Measurements from ENCODE around the gene CDKN1B.
A peak's percentile ranks its signal among the peaks of the same experiment; 100 is the strongest.

The CDKN1B gene

DNA sequence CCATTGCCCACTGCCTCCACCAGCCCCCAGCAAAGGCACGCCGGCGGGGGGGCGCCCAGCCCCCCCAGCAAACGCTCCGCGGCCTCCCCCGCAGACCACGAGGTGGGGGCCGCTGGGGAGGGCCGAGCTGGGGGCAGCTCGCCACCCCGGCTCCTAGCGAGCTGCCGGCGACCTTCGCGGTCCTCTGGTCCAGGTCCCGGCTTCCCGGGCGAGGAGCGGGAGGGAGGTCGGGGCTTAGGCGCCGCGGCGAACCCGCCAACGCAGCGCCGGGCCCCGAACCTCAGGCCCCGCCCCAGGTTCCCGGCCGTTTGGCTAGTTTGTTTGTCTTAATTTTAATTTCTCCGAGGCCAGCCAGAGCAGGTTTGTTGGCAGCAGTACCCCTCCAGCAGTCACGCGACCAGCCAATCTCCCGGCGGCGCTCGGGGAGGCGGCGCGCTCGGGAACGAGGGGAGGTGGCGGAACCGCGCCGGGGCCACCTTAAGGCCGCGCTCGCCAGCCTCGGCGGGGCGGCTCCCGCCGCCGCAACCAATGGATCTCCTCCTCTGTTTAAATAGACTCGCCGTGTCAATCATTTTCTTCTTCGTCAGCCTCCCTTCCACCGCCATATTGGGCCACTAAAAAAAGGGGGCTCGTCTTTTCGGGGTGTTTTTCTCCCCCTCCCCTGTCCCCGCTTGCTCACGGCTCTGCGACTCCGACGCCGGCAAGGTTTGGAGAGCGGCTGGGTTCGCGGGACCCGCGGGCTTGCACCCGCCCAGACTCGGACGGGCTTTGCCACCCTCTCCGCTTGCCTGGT is at the start of gene CDKN1B:
CDKN1B (plus strand) TSS at position 576 of the 793 bp plus-strand sequence. CDS start 472 bp downstream, outside the sequence.
- peak; percentile 81 for DNase-seq (ENCODE audit: low read depth)

DNA sequence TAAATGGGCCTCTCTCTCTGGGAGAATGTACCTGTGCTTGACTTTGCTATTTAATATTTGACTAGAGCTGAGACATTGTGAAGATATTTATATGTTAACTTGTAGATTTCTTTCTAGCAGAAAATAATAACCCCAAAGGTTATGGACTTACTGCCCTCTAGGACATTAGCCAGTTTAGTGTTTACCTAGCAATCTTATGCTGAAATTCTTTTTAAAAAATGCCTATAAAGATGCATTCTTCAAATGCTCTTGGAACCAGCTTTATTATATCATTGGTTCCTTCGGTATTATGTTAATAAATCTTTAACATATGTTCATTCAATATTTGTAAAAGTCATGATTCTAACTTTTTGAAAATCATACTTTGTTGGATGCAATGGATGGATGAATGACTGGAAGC is 49.2 kb upstream of the CDKN1B start:
- DNase-seq (ENCODE audit: low read depth), result no peak

DNA sequence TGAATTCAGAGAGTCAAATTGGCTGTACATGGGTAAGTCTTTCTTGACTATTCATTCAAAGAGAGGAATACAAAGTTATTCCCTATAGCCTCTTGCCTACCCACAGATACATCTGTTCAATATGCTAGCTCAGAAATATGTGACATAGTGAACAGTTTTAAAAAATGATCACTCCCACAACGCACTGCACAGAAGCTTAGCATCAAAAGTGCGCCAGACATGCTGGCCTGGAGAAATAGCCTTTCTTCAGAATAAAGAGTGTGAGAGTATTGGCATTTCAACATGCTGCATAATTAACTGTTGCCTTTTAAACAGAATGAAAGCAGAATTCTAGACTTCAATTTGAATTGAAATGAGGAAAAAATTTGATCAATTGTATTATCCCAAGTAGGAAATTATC is 48.1 kb upstream of the CDKN1B start:
- no peak for DNase-seq (ENCODE audit: low read depth)

DNA sequence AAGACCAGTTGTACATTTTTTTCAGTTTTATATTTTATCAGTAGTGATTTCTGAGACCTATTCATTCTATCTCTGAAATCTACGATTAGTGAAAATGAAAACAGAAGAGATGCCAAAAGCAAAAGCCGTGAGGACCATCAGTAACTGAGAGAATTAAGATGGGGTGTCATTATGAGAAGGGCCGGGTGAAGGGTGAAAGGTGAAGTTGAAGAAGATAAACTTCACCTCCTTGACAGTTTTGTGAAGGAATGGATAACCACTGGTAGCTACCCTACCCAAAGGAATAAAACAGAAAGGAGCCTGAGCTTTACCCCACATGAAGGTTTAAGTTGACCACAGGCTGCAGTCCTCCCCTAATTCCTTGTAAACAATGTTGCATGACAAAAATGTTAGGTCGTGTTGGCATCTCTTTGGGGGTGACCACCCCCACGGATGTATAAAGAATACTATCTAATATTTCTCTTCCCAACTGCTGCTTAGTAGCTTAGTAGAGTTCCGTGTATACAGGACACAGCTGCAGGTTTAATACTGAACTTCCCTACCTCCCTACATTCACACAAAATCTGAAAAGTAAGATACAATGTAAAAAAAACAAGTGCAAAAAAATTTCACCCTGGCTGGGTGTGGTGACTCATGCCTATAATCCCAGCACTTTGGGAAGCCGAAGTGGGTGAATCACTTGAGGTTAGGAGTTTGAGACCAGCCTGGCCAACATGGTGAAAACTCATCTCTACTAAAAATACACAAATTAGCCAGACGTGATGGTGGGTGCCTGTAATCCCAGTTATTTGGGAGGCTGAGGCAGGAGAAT is 45.1 kb upstream of the CDKN1B start:
- no peak for DNase-seq (ENCODE audit: low read depth)

DNA sequence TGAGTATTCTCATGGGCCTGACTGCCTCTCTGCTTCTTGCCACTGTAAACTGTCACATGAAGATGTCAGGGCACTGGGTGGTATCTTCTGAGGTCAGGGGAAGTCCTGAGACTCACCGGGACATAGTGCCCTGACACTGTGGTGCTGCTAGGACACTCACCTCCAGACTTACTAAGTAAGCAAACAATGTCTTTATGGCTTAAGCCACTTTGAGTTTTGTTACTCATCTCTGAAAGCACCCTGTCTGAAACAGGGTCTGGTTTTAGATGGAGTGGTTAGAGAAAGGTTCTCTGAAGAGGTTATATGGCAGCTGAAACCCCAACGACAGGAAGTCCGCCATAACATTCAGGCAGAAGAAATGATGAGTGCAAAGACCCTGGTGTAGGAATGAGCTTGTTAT is 43.9 kb upstream of the CDKN1B start:
- DNase-seq (ENCODE audit: low read depth), result no peak

DNA sequence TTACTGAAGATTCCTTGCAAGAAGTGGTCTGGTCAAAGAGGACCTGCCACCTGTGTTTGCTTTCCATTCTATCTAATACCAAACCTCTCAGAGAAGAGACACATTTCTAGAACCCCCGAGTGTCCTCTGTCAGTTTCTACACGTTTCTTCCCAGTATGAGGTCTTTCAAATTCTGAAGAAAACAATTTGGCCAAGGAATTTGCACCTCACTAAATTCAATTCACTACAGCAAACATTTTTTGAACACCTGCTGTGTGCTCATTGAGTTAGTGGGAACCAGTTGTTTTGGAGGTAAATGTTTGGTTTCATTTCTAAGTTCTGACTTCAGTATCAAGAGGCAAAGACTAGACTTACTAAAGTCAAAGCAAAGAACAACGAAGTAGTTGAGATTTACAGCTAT is 40.6 kb upstream of the CDKN1B start:
- no peak for DNase-seq (ENCODE audit: low read depth)

DNA sequence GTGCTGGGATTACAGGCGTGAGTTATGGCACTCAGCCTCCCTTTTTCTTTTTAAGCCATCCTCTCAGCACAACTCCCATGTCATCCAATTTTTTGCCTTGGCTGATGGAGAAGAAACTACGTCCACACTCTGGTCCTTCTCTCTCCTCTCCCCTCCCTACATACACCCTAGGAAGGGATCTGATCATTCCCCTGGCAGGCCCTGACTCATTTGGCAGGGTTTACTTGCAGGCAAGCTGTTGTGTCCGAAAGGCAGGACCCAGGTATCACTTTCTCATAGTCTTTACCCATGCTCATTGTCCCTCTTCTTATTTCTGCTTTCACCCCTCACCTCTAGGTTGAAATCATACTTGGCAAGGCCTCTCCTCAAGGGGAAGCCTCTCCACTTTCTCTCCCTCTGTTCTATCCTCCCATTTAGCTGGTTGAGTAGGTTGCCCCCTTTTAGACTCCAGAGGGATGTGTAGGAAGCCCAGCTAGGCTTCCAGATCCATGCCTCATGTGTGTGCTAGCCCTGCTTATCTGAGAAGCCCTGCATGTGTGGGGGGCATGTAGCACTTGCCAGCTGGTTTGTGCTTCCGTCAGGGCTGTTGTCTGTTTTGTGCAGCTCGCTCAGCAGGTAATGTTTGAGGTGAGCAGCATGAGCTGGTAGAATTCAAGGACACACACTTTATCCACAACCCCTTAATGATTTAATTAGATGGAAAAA is 36.0 kb upstream of the CDKN1B start:
- DNase-seq (ENCODE audit: low read depth), result no peak

DNA sequence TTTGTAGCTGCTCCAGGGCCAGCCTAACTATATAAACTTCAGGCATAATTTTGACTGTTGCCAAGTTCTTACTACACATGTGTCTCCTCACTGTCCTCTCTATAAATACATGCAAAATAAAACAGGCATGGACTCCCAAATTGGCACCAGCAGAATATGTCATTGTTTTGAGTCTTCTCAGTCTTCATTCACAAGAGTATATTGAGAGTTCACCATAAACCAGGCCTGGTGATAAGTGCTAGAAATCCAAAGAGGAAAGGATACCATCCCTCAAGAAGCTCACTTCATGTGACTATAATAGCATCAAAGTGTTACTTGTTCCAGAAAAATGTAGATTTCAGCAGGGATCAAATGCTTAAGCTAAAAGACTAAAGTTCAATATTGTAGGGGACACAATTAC is 34.9 kb upstream of the CDKN1B start:
- DNase-seq (ENCODE audit: low read depth), result no peak

DNA sequence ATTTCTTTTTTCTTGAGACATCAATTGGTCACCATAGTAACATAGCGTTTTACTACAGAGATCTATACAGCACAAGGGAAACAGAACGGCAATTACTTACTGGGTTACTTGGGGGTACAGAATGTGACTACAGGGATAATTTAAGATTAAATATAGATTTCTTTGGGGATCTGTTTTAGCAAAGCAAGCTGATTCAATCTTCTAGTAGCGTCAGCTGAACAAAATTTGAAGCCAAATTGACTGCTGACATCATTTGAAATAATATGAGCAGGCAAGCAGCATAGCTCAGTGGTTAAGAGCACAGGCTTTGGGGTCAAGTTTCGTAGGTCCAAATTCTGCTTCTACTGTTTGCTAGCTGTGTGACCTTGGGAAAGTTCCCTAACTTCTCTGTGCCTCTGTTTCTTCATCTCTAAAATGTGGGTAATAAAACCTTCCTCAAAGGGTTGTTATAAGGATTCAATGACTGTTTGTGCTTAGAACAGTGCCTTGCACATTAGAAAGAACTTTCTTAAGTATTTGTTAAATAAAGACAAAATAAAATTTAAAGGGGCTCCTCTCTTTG is 34.0 kb upstream of the CDKN1B start:
- DNase-seq (ENCODE audit: low read depth), result no peak

DNA sequence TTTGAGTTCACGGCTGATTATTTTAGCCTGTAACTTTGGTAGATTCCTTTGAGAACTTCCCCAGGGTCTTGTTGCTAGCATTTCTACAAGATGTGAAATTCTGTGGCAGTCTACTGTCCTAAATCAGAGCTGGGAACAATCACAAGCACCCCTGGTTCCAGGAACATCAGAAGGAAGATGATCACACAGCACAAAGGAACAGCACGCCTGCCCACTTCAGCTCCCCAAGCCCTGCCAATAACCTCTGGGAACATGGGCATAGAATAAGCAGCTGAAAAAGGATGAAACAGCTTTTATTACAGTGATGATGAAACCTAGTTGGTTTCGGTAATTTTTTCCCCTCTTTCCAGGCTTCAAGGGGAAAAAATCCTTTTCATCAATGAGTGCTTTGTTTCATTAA is 33.4 kb upstream of the CDKN1B start:
- no peak for DNase-seq (ENCODE audit: low read depth)

DNA sequence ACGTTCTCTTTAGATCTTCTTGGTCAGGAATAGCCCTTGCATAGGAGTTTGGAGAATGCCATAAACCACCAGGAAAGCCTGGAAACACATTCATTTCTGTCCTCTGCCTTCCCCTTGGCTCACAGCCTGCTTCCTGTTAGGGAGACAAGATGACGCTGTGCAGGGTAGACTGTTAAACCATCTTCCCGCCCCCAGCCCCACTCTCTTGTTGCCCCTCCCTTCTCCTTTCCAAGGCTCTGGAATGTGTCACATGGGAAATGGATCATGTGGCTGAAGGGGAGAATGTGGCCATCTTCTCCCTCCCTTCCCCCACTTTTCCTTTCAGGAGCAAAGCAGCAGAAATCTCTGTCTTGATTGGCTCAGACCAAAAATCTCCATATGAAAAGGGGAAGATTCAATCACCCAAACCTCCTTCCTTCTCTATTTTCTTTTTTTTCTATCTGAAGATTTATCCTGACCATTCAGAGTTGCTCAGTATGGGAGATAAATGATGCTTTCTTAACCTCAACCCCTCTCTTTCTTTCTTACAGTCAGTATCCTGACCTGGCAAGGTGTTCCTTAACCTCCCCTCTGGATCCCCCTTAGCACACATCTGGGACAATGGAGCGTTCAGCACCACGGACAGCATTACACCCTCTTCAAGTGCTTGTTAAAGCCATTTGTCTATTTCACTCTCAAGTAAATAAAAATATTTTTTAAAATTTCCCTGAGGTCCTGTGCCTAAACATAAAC is 32.6 kb upstream of the CDKN1B start:
- DNase-seq (ENCODE audit: low read depth), result no peak

DNA sequence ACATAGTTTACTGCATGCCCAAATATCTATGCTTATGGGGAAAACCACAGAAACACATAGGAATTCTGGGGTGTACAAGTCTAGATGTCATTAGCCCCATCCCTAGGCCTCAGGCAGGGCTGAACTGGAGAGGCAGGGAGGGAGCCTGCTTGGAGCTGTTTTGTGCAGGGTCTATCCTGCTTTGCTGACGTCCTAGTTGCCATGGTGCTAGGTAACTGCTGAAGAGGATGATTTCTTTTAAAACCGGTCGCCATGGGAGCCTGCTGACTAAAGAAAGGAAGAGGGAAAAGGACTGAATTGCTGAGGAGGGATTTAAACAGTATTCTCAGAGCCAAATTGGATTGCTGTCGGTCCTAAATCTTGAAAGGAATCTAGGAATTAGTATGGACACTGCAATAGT is 31.9 kb upstream of the CDKN1B start:
- DNase-seq (ENCODE audit: low read depth), result no peak

DNA sequence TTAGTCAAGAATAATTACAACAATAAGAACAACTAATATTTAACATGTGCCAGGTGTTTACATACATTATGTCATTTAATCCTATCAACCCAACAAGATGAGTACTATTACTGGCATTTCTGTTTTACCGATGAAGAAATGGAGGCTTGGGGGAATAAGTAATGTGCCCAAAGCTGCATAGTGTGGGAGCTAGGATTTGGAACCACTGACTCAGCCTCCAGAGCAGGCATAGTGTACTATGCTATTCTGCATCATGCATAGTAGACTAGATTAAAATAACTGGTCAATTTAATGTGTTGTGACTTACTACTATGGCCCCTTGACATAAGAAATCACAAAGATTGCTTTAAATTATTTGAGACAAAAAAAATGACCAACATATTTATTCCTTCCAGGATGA is 30.7 kb upstream of the CDKN1B start:
- DNase-seq (ENCODE audit: low read depth), result no peak

DNA sequence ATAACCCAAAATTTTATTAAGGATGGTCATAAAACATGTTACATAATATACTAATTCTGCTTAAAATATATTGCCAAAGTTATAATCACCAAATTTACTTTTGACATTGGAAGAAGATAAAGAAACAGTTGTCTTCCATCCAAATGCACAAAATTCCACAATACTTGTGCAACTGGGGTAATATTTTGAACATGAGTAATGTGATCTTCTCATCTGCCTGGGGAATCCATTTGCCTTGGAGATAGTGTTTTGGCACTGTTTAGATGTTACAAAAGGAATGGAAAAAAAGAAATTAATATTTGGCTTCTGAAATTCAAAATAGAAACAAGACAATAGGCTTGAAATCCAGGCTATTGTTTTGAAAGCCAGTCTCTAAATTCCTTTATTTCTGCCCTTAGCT is 30.2 kb upstream of the CDKN1B start:
- DNase-seq (ENCODE audit: low read depth), result no peak

DNA sequence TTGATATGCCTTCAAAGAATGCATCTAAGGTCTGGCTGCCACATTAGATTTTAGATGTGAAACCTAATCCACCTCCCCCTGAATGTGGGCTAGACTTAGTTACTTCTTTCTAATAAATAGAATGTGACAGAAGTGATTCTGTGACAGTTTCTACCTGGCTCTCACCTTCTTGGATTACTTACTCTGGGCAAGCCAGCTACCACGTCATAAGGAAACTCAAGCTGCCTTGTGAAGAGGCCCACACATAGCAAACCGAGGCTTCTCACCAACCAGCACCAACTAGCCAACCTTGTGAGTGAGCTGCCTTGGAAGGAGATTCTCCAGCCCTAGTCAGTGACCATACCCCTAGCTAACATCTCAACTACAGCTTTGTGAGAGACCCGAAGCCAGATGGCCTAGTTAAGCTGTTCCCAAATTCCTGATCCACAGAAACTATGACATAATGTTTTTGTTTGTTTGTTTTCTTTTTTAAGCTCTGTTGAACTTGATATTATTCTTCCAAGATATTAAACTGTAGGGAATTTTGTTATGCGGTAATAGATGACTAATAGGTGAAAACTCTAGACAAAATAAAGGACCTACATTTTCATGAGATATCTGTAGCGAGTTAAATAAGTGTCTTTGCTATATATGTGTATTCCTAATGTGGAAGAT is 27.4 kb upstream of the CDKN1B start:
- no peak for DNase-seq (ENCODE audit: low read depth)

DNA sequence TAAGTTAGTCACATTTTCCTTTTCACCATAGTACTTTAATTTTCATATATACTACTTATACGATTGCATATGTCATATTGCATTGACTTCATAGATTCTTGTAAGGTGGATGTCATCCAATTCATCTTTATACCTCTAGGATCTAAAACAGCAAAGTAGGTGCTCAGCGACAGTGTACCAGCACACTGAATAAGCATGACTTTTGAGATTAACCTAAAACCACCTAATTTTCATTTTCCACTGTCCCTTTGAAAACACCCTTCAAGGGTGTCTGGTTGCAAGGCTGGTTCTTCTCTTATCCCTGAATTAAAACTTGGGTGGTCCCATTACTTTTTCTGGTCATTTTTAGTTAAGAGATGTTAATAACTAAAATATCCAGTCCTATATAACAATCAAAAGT is 25.6 kb upstream of the CDKN1B start:
- DNase-seq (ENCODE audit: low read depth), result no peak

DNA sequence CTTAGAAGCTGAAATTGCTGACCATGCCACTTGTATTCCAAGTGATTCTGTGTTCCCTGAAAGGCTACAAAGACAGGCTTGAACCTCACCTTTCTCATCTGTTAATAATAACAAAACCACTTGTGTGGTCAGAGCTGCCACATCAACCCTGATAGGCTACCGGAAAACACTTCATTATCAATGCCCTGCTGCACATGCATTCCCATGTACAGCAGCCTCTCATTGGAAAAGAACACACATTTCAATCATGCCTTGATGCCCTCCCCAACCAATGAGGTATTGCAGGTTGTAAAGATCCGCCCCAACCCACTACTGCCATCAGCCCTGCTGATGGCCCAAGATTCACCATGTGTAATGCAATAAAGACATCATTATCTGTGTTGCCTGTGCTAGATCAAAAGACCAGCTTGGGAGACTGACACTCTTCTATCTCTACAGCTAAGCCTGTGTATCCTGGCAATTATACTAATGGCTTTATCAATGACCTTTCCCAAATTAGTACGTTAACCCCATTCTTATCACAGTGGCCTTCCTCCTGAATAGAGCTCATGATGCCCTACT is 24.0 kb upstream of the CDKN1B start:
- no peak for DNase-seq (ENCODE audit: low read depth)

DNA sequence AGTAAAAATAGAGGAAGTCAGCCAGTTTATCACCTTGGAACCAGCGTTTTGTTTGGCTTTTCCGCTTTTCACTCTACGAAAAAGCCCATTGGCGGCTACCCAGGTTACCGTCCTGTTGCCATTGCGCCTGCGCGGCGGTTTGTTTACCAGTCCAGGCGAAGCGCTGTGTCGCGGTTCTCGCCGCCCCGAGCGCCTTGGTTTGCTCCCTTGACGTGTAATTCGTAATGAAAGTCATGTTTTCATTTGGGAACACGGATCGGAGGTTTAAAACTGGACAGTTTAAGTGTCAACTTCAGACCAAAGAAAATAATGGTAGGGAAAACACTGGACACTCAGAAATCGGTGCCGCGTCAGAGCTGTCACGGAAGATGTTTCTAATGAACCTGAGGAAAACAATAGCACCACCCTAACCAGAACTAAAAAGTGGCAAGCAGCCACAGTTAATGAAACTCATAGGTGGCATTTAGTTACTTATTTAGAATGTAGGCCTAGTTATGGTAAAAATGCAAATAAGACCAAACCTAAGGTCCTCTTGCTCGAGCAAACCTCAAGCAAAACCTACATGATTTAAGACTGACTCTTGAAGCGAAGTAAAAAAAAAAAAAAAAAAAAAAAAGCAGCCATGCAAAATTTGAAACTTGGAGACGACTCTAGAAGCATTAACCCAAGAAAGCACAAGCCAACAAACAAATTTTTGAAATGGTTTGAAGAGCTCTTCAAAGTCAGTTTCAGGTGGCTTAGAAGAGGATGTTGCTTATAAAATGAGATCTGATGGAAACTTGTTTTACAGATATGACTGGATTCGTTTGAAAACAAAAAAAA is 20.4 kb upstream of the CDKN1B start:
- DNase-seq (ENCODE audit: low read depth), result peak; percentile 81

DNA sequence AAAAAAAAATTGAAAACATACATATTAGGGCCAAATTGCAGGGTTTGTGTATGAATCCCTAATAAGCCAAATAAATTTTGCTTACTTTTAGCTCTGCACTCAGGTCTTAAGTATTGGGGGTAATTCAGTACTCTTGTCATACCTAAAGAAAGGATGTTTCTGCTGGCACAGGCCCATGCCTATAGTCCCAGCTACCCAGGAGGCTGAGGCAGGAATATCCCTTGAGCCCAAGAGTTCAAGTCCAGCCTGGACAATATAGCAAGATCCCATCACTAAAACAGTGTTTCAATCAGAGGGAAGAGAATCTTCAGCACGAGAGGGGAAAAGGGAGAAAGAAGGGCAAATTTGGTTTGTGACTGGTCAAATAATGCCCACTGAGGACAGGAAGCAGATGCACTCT is 17.8 kb upstream of the CDKN1B start:
- DNase-seq (ENCODE audit: low read depth), result no peak

DNA sequence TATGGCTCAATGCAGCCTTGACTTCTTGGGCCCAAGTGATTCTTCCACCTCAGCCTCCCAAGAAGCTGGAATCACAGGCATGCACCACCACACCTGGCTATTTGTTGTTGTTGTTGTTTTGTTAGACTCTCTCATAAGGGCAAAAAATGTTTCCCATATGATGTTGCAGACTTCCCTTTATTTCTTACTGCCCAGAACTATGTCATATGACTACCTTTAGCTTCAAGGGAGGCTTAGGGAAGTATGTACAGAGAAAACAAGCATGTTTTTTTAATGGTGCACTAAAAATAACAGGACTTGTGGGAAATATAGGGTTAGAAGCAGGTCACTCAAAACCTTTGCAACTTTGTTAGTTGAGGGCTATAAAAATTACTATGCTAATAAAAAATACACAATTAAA is 16.9 kb upstream of the CDKN1B start:
- no peak for DNase-seq (ENCODE audit: low read depth)

Data from activated T-cell treated with anti-CD3 and anti-CD28 coated beads for 24 hours (primary cell).